Measurements from ENCODE around the gene DMRTB1. TPM values are rescaled to one million over a fixed set of nuclear protein-coding genes. Genes with fewer than 3 reads are reported as not detected.
"Not testable (repeated sequence)": the region's sequence is repeated elsewhere in the genome, so short reads cannot be mapped to it uniquely, and the experiment has no call there.

DMRTB1 gene
- total RNA-seq, 2 experiments from 2014 or later, result not detected

- Mint-ChIP-seq H3K9me3 (peaks cover 9% of the 10 kb centered on the region), H3K4me3 (no peak overlapping the region), H3K4me1 (ENCODE audit: low read depth) (peaks cover 42% of the 10 kb centered on the region), H3K27me3 (no peaks in the 10 kb centered on the region), H3K36me3 (peaks cover 1% of the 10 kb centered on the region), H3K27ac (no peak overlapping the region)
- intact Hi-C loops (cut with micrococcal nuclease), result no loop called here
- no peak for DNase-seq
- POLR2A ChIA-PET, result interaction anchor here (1.2 kb wide), 1 partner anchor 32 kb away, joined by 3 read pairs; no protein-coding TSS in a partner anchor
- CTCF ChIA-PET, result interaction anchor here (1.5 kb wide), 1 partner anchor 24 kb away, joined by 7 read pairs; no protein-coding TSS in a partner anchor
These were observed 42.1 kb upstream of the DMRTB1 start for GRCh38 chr1:53417074-53417511.

GRCh38 chr1:53419034-53419433 lies 40.2 kb upstream of the DMRTB1 start:
- no peak overlapping the region for H3K4me3 Mint-ChIP-seq
- peaks cover 9% of the 10 kb centered on the region for H3K9me3 Mint-ChIP-seq
- H3K27ac Mint-ChIP-seq, result no peak overlapping the region
- peaks cover 1% of the 10 kb centered on the region for H3K36me3 Mint-ChIP-seq
- no peaks in the 10 kb centered on the region for H3K27me3 Mint-ChIP-seq
- H3K4me1 Mint-ChIP-seq (ENCODE audit: low read depth), result peaks cover 23% of the 10 kb centered on the region
- CTCF ChIA-PET, result no interaction called here
- no peak for DNase-seq
- intact Hi-C loops (cut with micrococcal nuclease), result no loop called here
- POLR2A ChIA-PET, result no interaction called here

DNA sequence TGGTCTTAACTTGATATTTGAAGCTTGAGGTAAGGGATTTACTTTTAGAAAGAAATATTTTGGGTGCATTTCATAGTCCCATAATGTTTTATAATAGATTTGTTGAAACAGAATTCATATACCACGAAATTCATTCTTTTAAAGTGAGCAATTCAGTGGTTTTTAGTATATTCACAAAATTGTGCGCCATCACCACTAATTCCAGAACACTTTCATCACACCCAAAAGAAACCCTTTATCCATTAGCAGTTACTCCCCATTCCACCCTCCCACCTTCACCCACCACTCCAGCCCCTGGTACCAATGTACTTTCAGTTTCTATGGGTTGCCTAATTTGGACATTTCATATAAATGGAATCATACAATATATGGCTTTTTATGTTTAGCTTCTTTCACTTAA lies 38.9 kb upstream of the DMRTB1 start:
- no peak for DNase-seq
- Mint-ChIP-seq H3K27ac (no peak overlapping the region), H3K36me3 (peaks cover 1% of the 10 kb centered on the region), H3K4me1 (ENCODE audit: low read depth) (peaks cover 12% of the 10 kb centered on the region), H3K4me3 (no peak overlapping the region), H3K27me3 (peaks cover under 1% of the 10 kb centered on the region), H3K9me3 (peaks cover 9% of the 10 kb centered on the region)
- intact Hi-C loops (cut with micrococcal nuclease), result no loop called here
- POLR2A ChIA-PET, result no interaction called here
- CTCF ChIA-PET, result interaction anchor here (1.3 kb wide), 1 partner anchor 27 kb away, joined by 7 read pairs; no protein-coding TSS in a partner anchor

DNA sequence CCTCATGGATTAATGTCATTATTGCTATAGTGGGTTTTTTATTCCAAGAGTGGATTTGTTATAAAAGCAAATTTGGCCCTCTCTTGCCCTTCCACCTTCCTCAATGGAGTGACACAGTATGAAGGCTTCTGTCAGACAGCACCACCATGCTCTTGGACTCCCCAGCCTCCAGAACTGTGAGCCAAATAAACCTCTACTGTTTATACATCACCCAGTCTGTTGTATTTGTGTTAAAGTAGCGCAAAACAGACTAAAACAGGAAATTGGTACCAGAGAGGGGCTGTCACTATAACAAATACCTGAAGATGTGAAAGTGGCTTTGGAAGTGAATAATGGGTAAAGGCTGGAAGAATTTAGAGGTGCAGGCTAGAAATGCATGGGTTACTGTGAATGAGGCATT lies 38.0 kb upstream of the DMRTB1 start:
- intact Hi-C loops (cut with micrococcal nuclease), result no loop called here
- Mint-ChIP-seq H3K27me3 (peaks cover 2% of the 10 kb centered on the region), H3K4me1 (ENCODE audit: low read depth) (peaks cover 11% of the 10 kb centered on the region), H3K36me3 (peaks cover 1% of the 10 kb centered on the region), H3K4me3 (no peak overlapping the region), H3K27ac (no peak overlapping the region), H3K9me3 (peaks cover 9% of the 10 kb centered on the region)
- no peak for DNase-seq
- POLR2A ChIA-PET, result no interaction called here
- CTCF ChIA-PET, result no interaction called here

DNA sequence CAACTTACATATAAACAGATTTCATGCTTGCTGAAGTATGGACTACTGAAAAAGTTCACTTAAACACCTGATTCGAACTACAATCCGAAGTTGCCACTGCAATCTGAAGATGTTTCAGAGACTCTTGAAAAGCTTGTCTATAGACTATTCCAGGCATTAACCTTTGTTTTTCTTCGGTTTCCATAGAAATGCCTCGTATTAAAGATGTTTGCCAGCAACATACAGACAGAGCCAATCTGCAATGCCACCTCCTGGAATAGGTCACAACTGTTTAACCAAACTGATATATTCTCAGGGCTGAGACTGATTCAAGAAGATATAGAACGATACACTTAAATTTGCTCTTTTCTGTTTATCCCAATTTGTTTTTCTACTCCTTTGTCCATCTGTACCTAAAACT lies 28.9 kb upstream of the DMRTB1 start:
- Mint-ChIP-seq H3K4me1 (ENCODE audit: low read depth) (peaks cover 13% of the 10 kb centered on the region), H3K27me3 (peaks cover 2% of the 10 kb centered on the region), H3K4me3 (no peak overlapping the region), H3K36me3 (no peaks in the 10 kb centered on the region), H3K27ac (no peak overlapping the region), H3K9me3 (no peaks in the 10 kb centered on the region)
- ChIA-PET POLR2A (no interaction called here), CTCF (no interaction called here)
- no peak for DNase-seq
- intact Hi-C loops (cut with micrococcal nuclease), result no loop called here

- H3K4me1 Mint-ChIP-seq (ENCODE audit: low read depth), result peaks cover 13% of the 10 kb centered on the region
- H3K9me3 Mint-ChIP-seq, result no peaks in the 10 kb centered on the region
- intact Hi-C loops (cut with micrococcal nuclease), result no loop called here
- no peak overlapping the region for H3K4me3 Mint-ChIP-seq
- no peak for DNase-seq
- no peaks in the 10 kb centered on the region for H3K27me3 Mint-ChIP-seq
- CTCF ChIA-PET, result no interaction called here
- no peak overlapping the region for H3K27ac Mint-ChIP-seq
- POLR2A ChIA-PET, result no interaction called here
- no peaks in the 10 kb centered on the region for H3K36me3 Mint-ChIP-seq
These were observed 28.4 kb upstream of the DMRTB1 start for GRCh38 chr1:53430779-53431178.

- ChIA-PET CTCF (interaction anchor here (0.5 kb wide), 1 partner anchor 216 kb away, joined by 3 read pairs; no protein-coding TSS in a partner anchor), POLR2A (no interaction called here)
- intact Hi-C loops (cut with micrococcal nuclease), result no loop called here
- Mint-ChIP-seq H3K27ac (no peak overlapping the region), H3K4me3 (no peak overlapping the region), H3K9me3 (no peaks in the 10 kb centered on the region), H3K36me3 (no peaks in the 10 kb centered on the region), H3K4me1 (ENCODE audit: low read depth) (peaks cover 13% of the 10 kb centered on the region), H3K27me3 (no peaks in the 10 kb centered on the region)
- DNase-seq, result no peak
These were observed 28.0 kb upstream of the DMRTB1 start for GRCh38 chr1:53431244-53431643.

DNA sequence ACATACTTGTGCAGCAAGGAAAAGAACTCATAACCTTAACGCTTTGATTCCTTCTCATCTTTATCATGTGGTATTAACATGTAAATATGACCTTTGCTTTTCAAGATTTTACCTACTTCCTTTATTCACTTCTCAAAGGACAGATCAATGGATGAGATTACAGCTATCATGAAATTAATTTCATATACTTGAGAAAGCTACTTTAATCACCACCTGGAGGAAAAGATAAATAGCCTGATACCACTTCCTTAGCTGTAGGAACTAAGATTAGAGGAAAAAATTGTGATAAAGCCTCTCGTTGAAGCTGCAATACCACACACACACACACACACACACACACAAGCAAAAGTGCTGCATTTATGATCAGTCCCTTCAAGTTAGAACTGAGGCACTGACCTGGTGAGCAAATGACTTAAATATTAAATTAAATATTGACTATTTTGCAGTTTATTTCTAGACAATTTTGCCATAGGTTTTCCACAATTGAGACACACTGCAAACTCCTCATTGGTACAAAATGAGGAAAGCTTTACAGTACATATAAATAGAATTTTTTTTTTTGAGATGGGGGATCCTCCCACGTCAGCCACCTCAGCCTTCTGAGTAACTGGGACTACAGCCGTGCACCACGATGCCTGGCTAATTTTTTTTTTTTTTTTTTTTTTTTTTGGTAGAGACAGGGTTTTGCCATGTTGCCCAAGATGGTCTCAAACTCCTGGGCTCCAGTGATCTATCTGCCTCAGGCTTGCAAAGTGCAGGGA lies 27.2 kb upstream of the DMRTB1 start:
- Mint-ChIP-seq H3K9me3 (no peaks in the 10 kb centered on the region), H3K27ac (no peak overlapping the region), H3K27me3 (no peaks in the 10 kb centered on the region), H3K36me3 (no peaks in the 10 kb centered on the region), H3K4me1 (ENCODE audit: low read depth) (peaks cover 13% of the 10 kb centered on the region), H3K4me3 (no peak overlapping the region)
- POLR2A ChIA-PET, result interaction anchor here (1.2 kb wide), 1 partner anchor 19 kb away, joined by 5 read pairs; no protein-coding TSS in a partner anchor
- no peak for DNase-seq
- intact Hi-C loops (cut with micrococcal nuclease), result no loop called here
- CTCF ChIA-PET, result interaction anchor here (0.5 kb wide), 1 partner anchor 215 kb away, joined by 3 read pairs; no protein-coding TSS in a partner anchor

DNA sequence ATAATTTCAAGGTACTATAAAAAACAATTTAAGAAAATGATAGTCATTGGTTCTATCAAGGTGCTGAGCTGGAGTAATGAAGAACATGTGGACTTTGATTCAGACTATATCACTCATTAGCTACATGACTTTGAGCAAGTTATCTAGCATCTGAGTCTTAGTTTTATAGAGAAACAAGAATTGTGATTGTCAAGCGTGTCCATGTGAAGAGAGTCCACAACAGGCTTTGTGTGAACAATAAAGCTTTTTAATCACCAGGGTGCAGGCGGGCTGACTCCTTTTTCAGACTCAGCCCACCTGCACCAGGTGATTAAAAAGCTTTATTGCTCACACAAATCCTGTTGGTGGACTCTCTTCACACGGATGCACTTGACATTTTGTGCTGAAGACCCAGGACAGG lies 26.6 kb upstream of the DMRTB1 start:
- H3K27ac Mint-ChIP-seq, result no peak overlapping the region
- H3K36me3 Mint-ChIP-seq, result no peaks in the 10 kb centered on the region
- ChIA-PET CTCF (no interaction called here), POLR2A (interaction anchor here (1.2 kb wide), 1 partner anchor 20 kb away, joined by 5 read pairs; no protein-coding TSS in a partner anchor)
- no peaks in the 10 kb centered on the region for H3K9me3 Mint-ChIP-seq
- H3K4me1 Mint-ChIP-seq (ENCODE audit: low read depth), result peaks cover 13% of the 10 kb centered on the region
- DNase-seq, result no peak
- no peaks in the 10 kb centered on the region for H3K27me3 Mint-ChIP-seq
- H3K4me3 Mint-ChIP-seq, result no peak overlapping the region
- intact Hi-C loops (cut with micrococcal nuclease), result no loop called here

- H3K27ac Mint-ChIP-seq; POLR2A ChIA-PET; H3K9me3 Mint-ChIP-seq; H3K27me3 Mint-ChIP-seq; intact Hi-C loops (cut with micrococcal nuclease); DNase-seq; CTCF ChIA-PET; H3K4me3 Mint-ChIP-seq; H3K36me3 Mint-ChIP-seq: not testable (repeated sequence)
- peaks cover 13% of the 10 kb centered on the region for H3K4me1 Mint-ChIP-seq (ENCODE audit: low read depth)
These were observed 24.7 kb upstream of the DMRTB1 start for GRCh38 chr1:53434405-53435007.

- Mint-ChIP-seq H3K4me3 (no peak overlapping the region), H3K27ac (no peak overlapping the region), H3K27me3 (no peaks in the 10 kb centered on the region), H3K9me3 (no peaks in the 10 kb centered on the region), H3K4me1 (ENCODE audit: low read depth) (peaks cover 13% of the 10 kb centered on the region), H3K36me3 (no peaks in the 10 kb centered on the region)
- DNase-seq, result no peak
- intact Hi-C loops (cut with micrococcal nuclease), result no loop called here
- POLR2A ChIA-PET, result no interaction called here
- CTCF ChIA-PET, result interaction anchor here (0.8 to 1.0 kb wide), 2 partner anchors 39 to 318 kb away, joined by 3 read pairs; no protein-coding TSS in a partner anchor
These were observed 24.0 kb upstream of the DMRTB1 start for GRCh38 chr1:53435151-53435550.

DNA sequence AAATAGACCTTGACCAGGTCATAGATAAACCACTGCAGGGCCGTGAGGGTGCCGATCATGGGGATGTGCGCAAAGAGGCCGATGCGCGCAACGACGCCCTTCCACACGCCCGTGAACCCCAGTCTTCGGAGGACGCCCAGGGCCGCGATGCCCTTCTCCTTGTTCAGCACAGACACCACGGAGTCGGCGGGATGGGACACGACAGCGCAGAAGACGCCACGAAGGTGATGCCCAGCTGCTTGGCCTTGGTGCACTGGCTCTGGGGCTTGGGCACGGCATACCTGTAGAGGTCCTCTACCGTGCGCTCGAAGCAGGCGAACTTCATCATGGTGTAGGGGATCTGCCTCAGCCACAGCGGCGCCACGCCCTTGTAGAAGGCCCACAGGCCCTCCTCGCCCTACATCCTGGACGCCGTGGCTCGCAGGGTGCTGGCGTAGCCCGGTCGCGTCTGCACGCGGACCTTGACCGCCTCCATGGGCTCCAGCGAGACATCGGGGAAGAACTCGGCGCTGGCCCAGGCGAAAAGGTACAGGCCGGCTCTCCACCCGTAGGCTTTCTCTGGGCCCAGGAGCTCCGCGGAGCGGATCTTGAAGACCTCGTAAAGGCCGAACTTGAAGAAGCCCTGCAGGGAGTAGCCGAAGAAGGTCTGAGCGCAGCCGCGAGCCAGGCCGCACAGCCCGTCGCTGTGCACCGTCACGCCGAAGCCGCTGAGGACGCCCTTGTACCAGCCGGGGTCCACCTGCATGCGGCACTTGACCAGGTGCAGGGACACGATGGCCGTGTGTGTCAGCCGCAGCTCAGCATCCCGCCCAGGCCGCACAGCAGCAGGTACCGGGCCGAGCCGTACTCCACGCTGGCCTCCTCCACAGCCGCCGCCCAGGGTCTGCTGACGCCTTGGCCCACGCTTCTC lies 20.5 kb upstream of the DMRTB1 start:
- intact Hi-C loops (cut with micrococcal nuclease), result no loop called here
- Mint-ChIP-seq H3K9me3 (no peaks in the 10 kb centered on the region), H3K4me3 (no peak overlapping the region), H3K27ac (no peak overlapping the region), H3K36me3 (no peaks in the 10 kb centered on the region), H3K27me3 (no peaks in the 10 kb centered on the region), H3K4me1 (ENCODE audit: low read depth) (no peaks in the 10 kb centered on the region)
- CTCF ChIA-PET, result no interaction called here
- POLR2A ChIA-PET, result no interaction called here
- no peak for DNase-seq

Data from activated CD4-positive, alpha-beta memory T cell treated with anti-CD3 and anti-CD28 coated beads for 36 hours (primary cell).